NT2/D1 (cell line): ENCODE measurements around the gene AADACL2.

Source experiments
- SUZ12 ChIP-seq: IDR thresholded peaks from 2 replicates; pipeline ENCODE4 v1.6.1; 2011; ENCODE audit not compliant: insufficient read length, insufficient read depth; ENCODE audit errors: extremely low read depth
- YY1 ChIP-seq: IDR thresholded peaks from 2 replicates; pipeline ENCODE4 v1.6.1; 2011; ENCODE audit not compliant: insufficient read length, insufficient read depth

DNA sequence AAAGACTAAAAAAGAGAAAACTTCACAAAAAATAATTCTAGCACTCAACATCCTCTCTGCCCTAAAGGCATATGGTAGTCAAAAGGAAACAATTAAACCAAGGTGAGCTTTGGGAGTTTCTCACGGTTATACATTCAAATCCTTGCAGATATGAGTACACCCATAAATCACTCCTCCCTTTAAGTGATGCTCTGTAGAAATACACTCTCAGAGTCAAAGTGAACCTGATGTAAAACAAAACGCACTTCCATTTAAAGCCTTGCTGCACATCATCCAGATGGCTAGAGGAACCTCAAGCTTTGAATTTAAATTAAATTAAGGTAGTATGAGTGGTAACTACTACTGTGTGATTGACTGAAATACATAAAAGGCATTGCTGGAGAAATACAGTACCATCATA, 44.2 kb downstream of the AADACL2 start:
- TF ChIP-seq YY1 (no peak), SUZ12 (no peak)
